ENCODE results near the gene DACH1. TPM values are rescaled to one million over a fixed set of nuclear protein-coding genes. Genes with fewer than 3 reads are reported as not detected.
"Not testable (repeated sequence)": the region's sequence is repeated elsewhere in the genome, so short reads cannot be mapped to it uniquely, and the experiment has no call there.

The DACH1 gene
- total and polyA plus RNA-seq, 12 donors, result 3.6 to 20.0 (median 8.8) TPM

DNA sequence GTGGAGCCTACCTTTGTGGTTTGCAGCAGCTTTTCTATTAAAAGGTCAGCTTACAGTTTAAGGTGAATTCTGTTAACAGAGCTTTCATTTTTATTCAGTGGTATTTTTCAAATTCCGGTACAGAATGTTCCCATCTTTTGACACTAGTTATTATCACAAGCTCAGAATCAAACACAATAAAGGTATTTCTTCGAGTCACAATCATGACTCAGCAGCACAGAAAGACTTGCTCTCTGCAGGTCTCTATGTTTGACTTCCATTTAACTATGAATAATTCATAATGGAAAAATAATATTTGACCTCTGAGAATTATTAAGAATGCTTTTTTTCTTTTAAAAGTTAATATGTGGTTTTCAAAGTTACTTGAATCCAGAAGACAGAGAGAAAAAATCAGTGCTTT is 28.2 kb downstream of the DACH1 start:
- WGBS, 4 donors, result 19 to 33% (median 28%) methylated on average over 2 of the region's 2 CpGs
- H3K27ac ChIP-seq, result no peak overlapping the region
- H3K4me3 ChIP-seq, result no peak overlapping the region
- no peaks in the 10 kb centered on the region for H3K27me3 ChIP-seq
- H3K36me3 ChIP-seq (replicated peaks in 1 of 2), result no peaks in the 10 kb centered on the region
- intact Hi-C loops (cut with DNase I), result no loop called here
- peaks cover 0 to 6% of the 10 kb centered on the region in 2 donors for H3K4me1 ChIP-seq (replicated peaks in 1 of 2)
- TF ChIP-seq, protein P1, sequence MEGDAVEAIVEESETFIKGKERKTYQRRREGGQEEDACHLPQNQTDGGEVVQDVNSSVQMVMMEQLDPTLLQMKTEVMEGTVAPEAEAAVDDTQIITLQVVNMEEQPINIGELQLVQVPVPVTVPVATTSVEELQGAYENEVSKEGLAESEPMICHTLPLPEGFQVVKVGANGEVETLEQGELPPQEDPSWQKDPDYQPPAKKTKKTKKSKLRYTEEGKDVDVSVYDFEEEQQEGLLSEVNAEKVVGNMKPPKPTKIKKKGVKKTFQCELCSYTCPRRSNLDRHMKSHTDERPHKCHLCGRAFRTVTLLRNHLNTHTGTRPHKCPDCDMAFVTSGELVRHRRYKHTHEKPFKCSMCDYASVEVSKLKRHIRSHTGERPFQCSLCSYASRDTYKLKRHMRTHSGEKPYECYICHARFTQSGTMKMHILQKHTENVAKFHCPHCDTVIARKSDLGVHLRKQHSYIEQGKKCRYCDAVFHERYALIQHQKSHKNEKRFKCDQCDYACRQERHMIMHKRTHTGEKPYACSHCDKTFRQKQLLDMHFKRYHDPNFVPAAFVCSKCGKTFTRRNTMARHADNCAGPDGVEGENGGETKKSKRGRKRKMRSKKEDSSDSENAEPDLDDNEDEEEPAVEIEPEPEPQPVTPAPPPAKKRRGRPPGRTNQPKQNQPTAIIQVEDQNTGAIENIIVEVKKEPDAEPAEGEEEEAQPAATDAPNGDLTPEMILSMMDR (IDR thresholded peaks at IDR 0.05), result no peak
- no peak for TF ChIP-seq POLR2A (IDR thresholded peaks at IDR 0.05)
- no peaks in the 10 kb centered on the region for H3K9me3 ChIP-seq (replicated peaks in 1 of 3)
- no peak for DNase-seq

DNA sequence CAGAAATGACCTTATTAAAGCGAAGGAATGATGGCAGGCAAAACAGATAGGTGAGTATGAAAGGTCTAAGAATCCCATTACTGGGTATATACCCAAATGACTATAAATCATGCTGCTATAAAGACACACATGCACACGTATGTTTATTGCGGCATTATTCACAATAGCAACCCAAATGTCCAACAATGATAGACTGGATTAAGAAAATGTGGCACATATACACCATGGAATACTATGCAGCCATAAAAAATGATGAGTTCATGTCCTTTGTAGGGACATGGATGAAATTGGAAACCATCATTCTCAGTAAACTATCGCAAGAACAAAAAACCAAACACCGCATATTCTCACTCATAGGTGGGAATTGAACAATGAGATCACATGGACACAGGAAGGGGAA is 29.4 kb downstream of the DACH1 start:
- H3K4me1 ChIP-seq (replicated peaks in 1 of 2); H3K4me3 ChIP-seq; DNase-seq; H3K27me3 ChIP-seq; H3K27ac ChIP-seq; intact Hi-C loops (cut with DNase I); H3K9me3 ChIP-seq (replicated peaks in 1 of 3); H3K36me3 ChIP-seq (replicated peaks in 1 of 2): not testable (repeated sequence)
- 88 to 96% (median 94%) methylated on average over 3 to 4 of the region's 5 CpGs for WGBS, 4 donors

DNA sequence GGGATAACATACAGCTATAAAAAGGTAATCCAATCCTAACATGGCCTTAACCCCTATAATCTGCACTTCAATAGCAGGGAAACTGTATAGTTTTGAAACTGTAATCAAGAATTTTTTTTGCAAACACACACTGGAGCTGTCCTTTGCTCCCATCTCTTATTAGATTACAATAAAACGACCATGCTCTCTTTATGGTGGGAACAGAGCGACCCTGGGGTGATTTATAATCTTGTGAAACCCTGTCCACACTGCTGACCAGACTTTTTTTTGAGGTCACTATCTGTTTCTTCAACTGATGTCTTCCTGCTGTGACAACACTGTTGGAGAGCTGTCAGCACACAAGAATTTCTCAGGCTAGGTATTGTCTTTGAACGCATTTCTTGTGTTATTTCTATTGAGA is 35.3 kb downstream of the DACH1 start:
- Histone ChIP-seq H3K27me3 (no peaks in the 10 kb centered on the region), H3K4me3 (no peak overlapping the region), H3K36me3 (replicated peaks in 1 of 2) (no peaks in the 10 kb centered on the region), H3K4me1 (replicated peaks in 1 of 2) (no peaks in the 10 kb centered on the region), H3K27ac (no peak overlapping the region), H3K9me3 (replicated peaks in 1 of 3) (no peaks in the 10 kb centered on the region)
- TF ChIP-seq, protein P1 (IDR thresholded peaks at IDR 0.05), result no peak
- TF ChIP-seq POLR2A (IDR thresholded peaks at IDR 0.05), result no peak
- 30 to 50% (median 43%) methylated on average over 3 of the region's 3 CpGs for WGBS, 4 donors
- peak in 1 of 7 donors; percentile 3 for DNase-seq
- intact Hi-C loops (cut with DNase I), result no loop called here

DNA sequence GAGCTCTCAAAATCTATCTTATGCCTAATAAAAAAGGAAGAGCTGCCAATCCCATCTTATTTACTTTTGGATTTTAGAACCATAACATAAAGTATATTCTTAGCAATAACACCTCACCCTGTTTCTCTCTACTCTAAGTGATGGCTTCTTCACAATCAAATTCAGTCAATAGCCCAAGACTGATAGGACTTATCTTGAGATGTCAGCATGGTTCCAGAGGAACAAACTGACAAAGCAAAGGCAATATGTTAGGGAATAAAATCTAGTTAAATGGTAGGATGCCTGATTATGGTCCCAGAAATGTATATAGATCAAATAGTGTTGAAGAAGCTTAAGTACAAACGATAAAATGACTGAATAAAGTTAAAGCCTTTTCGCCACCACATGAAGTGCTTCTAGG is 36.3 kb downstream of the DACH1 start:
- no peaks in the 10 kb centered on the region for H3K4me1 ChIP-seq (replicated peaks in 1 of 2)
- TF ChIP-seq, protein P1 (IDR thresholded peaks at IDR 0.05), result no peak
- no peak for TF ChIP-seq POLR2A (IDR thresholded peaks at IDR 0.05)
- H3K27ac ChIP-seq, result no peak overlapping the region
- no peak overlapping the region for H3K4me3 ChIP-seq
- H3K27me3 ChIP-seq, result no peaks in the 10 kb centered on the region
- intact Hi-C loops (cut with DNase I), result no loop called here
- no peaks in the 10 kb centered on the region for H3K9me3 ChIP-seq (replicated peaks in 1 of 3)
- 89 to 98% (median 97%) methylated on average over 2 of the region's 2 CpGs for WGBS, 4 donors
- no peaks in the 10 kb centered on the region for H3K36me3 ChIP-seq (replicated peaks in 1 of 2)
- DNase-seq, result no peak

DNA sequence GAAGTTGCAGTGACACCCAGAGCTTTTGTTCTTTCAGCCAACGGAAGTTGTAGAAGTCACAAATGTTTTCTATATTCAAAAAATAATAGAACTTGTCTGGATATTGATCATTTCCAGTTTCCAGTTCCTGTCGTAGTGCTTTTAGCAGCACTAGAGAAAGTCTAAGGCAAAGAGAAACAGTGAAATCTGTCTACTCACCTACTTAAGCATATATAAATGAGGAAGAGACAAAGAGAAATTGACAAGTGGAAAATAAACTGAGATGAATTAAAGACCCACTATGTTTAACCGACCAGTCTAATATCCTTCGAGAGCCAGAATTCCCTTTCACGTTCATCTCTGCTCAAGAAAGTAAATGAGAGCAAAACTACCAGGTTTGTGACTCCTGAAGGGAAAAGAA is 36.7 kb downstream of the DACH1 start:
- no peaks in the 10 kb centered on the region for H3K27me3 ChIP-seq
- no peak overlapping the region for H3K27ac ChIP-seq
- no peaks in the 10 kb centered on the region for H3K4me1 ChIP-seq (replicated peaks in 1 of 2)
- TF ChIP-seq POLR2A (IDR thresholded peaks at IDR 0.05), result no peak
- TF ChIP-seq, protein P1 (IDR thresholded peaks at IDR 0.05), result no peak
- H3K4me3 ChIP-seq, result no peak overlapping the region
- intact Hi-C loops (cut with DNase I), result no loop called here
- WGBS, 4 donors, result 70 to 78% (median 71%) methylated on average over 5 of the region's 5 CpGs
- no peak for DNase-seq
- H3K9me3 ChIP-seq (replicated peaks in 1 of 3), result no peaks in the 10 kb centered on the region
- no peaks in the 10 kb centered on the region for H3K36me3 ChIP-seq (replicated peaks in 1 of 2)
